IMR-90 (cell line): Measurements from ENCODE around the gene RFTN2. TPM values are rescaled to one million over a fixed set of nuclear protein-coding genes. Genes with fewer than 3 reads are reported as not detected.
"Not testable (repeated sequence)": the region's sequence is repeated elsewhere in the genome, so short reads cannot be mapped to it uniquely, and the experiment has no call there.

Source experiments
- ATAC-seq: fragments of 200-7000 bp; cut with Tn5 transposase; 2 replicates; pipeline ENCODE4 v1.9.1; 2020; ENCODE audit warnings: low read depth, mild to moderate bottlenecking, moderate library complexity
- BruUV-seq: library from RNA; stranded (reverse); fragments of 400-500 nt; replicated peaks from 2 replicates; lab custom pipeline; 2021; lab: Mats Ljungman, UMichigan
- CTCF ChIA-PET: fragments of 300-600 bp; formaldehyde crosslinking; extraction: SDS; loops from one replicate; lab custom pipeline; 2021; ENCODE audit warnings: antibody characterized with exemption; lab: Yijun Ruan, JAX
- POLR2A ChIA-PET: fragments of 300-600 bp; sonication (Branson Sonifier 250); formaldehyde crosslinking; loops from one replicate; lab custom pipeline; 2022; ENCODE audit warnings: antibody characterized with exemption; ENCODE audit not compliant: unreplicated experiment; lab: Charles Lee
- DNase-seq: peaks from one replicate; pipeline ENCODE4 v3.0.0; 2013
- H2AFZ ChIP-seq: replicated peaks from 2 replicates; pipeline ENCODE3; 2013; ENCODE audit warnings: low read length, mild to moderate bottlenecking; ENCODE audit not compliant: poor library complexity
- H2AK5ac ChIP-seq: 2 replicates; pipeline ENCODE4 v1.6.1; 2013; ENCODE audit warnings: low read depth, low read length, inconsistent platforms
- H2AK9ac ChIP-seq: replicated peaks from 2 replicates; pipeline ENCODE3; 2013; ENCODE audit warnings: mild to moderate bottlenecking, low read depth, low read length, moderate library complexity; ENCODE audit not compliant: poor library complexity
- H2BK120ac ChIP-seq: 2 replicates; pipeline ENCODE4 v1.6.1; 2013; ENCODE audit warnings: low read depth, low read length, inconsistent platforms
- H2BK15ac ChIP-seq: 3 replicates; pipeline ENCODE4 v1.6.1; 2013; ENCODE audit warnings: low read depth, low read length, inconsistent platforms
- H2BK20ac ChIP-seq: 2 replicates; pipeline ENCODE4 v1.6.1; 2013; ENCODE audit warnings: low read depth, mild to moderate bottlenecking, inconsistent platforms, low read length, moderate library complexity
- H2BK5ac ChIP-seq: 2 replicates; pipeline ENCODE4 v1.6.1; 2013; ENCODE audit warnings: mild to moderate bottlenecking, low read depth, low read length, inconsistent platforms; ENCODE audit not compliant: poor library complexity, severe bottlenecking
- H3K14ac ChIP-seq: replicated peaks from 2 replicates; pipeline ENCODE4 v1.6.1; 2013; ENCODE audit warnings: low read depth, low read length, inconsistent platforms
- H3K18ac ChIP-seq: 2 replicates; pipeline ENCODE4 v1.6.1; 2013; ENCODE audit warnings: low read depth, low read length, control low read depth
- H3K23ac ChIP-seq: 2 replicates; pipeline ENCODE4 v1.6.1; 2013; ENCODE audit warnings: low read depth, low read length, inconsistent platforms
- H3K27ac ChIP-seq: 2 replicates; pipeline ENCODE4 v1.5.1; 2013; ENCODE audit warnings: mild to moderate bottlenecking, control low read depth, low read length; ENCODE audit not compliant: insufficient read depth
- H3K27me3 ChIP-seq: 2 replicates; pipeline ENCODE4 v1.6.1; 2013; ENCODE audit warnings: low read length; ENCODE audit not compliant: control insufficient read depth, insufficient read depth
- H3K36me3 ChIP-seq: 2 replicates; pipeline ENCODE4 v1.6.1; 2013; ENCODE audit warnings: low read length, mixed read lengths; ENCODE audit not compliant: control insufficient read depth, insufficient read depth
- H3K4ac ChIP-seq: 2 replicates; pipeline ENCODE4 v1.6.1; 2013; ENCODE audit warnings: low read depth, low read length, inconsistent platforms
- H3K4me1 ChIP-seq: 2 replicates; pipeline ENCODE4 v1.6.1; 2013; ENCODE audit warnings: low read length, mixed read lengths; ENCODE audit not compliant: control insufficient read depth, insufficient read depth
- H3K4me2 ChIP-seq: 2 replicates; pipeline ENCODE4 v1.6.1; 2013; ENCODE audit warnings: low read depth, mild to moderate bottlenecking, control low read depth, low read length, moderate library complexity
- H3K4me3 ChIP-seq: 2 replicates; pipeline ENCODE4 v1.5.1; 2013; ENCODE audit warnings: low read depth, mild to moderate bottlenecking, control low read depth, low read length, moderate library complexity; ENCODE audit not compliant: insufficient read depth
- H3K56ac ChIP-seq: 2 replicates; pipeline ENCODE4 v1.6.1; 2013; ENCODE audit warnings: low read length, inconsistent platforms; ENCODE audit not compliant: insufficient read depth; ENCODE audit errors: extremely low read depth
- H3K79me1 ChIP-seq, 2 experiments: 2 replicates each; pipeline ENCODE4 v1.6.1; 2013; ENCODE audit warnings: low read length in 2 of 2, inconsistent platforms in 1 of 2, low read depth in 1 of 2
- H3K9ac ChIP-seq: 2 replicates; pipeline ENCODE4 v1.6.1; 2013; ENCODE audit warnings: low read depth, low read length, control low read depth
- H3K9me1 ChIP-seq: 2 replicates; pipeline ENCODE4 v1.6.1; 2013; ENCODE audit warnings: low read length, inconsistent platforms; ENCODE audit not compliant: insufficient read depth
- H3K9me3 ChIP-seq: 2 replicates; pipeline ENCODE4 v1.6.1; 2013; ENCODE audit warnings: low read length; ENCODE audit not compliant: control insufficient read depth, insufficient read depth
- H4K20me1 ChIP-seq: 2 replicates; pipeline ENCODE4 v1.6.1; 2013; ENCODE audit warnings: low read length, inconsistent platforms; ENCODE audit not compliant: insufficient read depth
- H4K5ac ChIP-seq: 2 replicates; pipeline ENCODE4 v1.6.1; 2013; ENCODE audit warnings: mild to moderate bottlenecking, low read depth, low read length, control low read depth
- H4K8ac ChIP-seq, 2 experiments: 2 replicates each; pipeline ENCODE4 v1.6.1; 2013; ENCODE audit warnings: low read depth in 2 of 2, low read length in 2 of 2, control low read depth in 1 of 2, inconsistent platforms in 1 of 2
- H4K91ac ChIP-seq: 2 replicates; pipeline ENCODE4 v1.6.1; 2013; ENCODE audit warnings: low read depth, low read length, inconsistent platforms; ENCODE audit not compliant: insufficient read depth
- WGBS, 2 experiments: methylation state at CpG; one replicate each; pipeline versions ENCODE4 v1.1.5 to v1.1.7; 2013; ENCODE audit warnings: missing lambda C conversion rate in 2 of 2; ENCODE audit not compliant: insufficient read length in 1 of 2; ENCODE audit errors: extremely low coverage in 2 of 2; 5-methylcytosine and 5-hydroxymethylcytosine counted together
- dilution Hi-C: fragments of 300-500 bp; cut with HindIII; formaldehyde crosslinking; loops from one replicate; pipeline ENCODE4 v1.14.3; 2018; ENCODE audit warnings: low sequenced_read_pairs; ENCODE audit not compliant: unreplicated experiment
- in situ Hi-C: fragments of 300-500 bp; cut with MboI; formaldehyde crosslinking; loops from 3 replicates; pipeline ENCODE4 v1.14.3; 2019; ENCODE audit warnings: low sequenced_read_pairs, inconsistent platforms, mixed read lengths
- intact Hi-C: fragments of 100-400 bp; cut with micrococcal nuclease; formaldehyde crosslinking; loops from 2 replicates; pipeline ENCODE4 v1.10.0; 2022
- polyA plus RNA-seq, 3 experiments: library from polyadenylated mRNA; depleted of rRNA; stranded (reverse); fragments of >200 nt; gene quantifications; 2 replicates each; pipeline ENCODE4 v1.2.3, GENCODE V29; 2012; ENCODE audit warnings: low replicate concordance in 1 of 3
- total RNA-seq: library from RNA; depleted of rRNA; stranded (reverse); fragments of >200 nt; gene quantifications from 2 replicates; pipeline ENCODE4 v1.2.3, GENCODE V29; 2012

RFTN2 gene
- total and polyA plus RNA-seq, 2 of the 4 experiments (the other 2 are of a cell fraction) = 0.44 to 2.3 TPM

DNA sequence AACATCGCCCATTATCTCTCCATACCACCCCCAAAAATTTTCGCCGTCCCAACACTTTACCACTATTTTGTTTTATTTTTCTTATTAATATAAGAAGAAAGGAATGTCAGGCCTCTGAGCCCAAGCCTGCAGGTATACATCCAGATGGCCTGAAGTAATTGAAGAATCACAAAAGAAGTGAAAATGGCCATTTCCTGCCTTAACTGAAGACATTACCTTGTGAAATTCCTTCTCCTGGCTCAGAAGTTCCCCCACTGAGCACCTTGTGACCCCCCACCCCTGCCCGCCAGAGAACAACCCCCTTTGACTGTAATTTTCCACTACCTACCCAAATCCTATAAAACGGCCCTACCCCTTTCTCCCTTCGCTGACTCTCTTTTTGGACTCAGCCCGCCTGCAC is 88.1 kb downstream of the RFTN2 start:
- H3K79me1 ChIP-seq, H2BK20ac ChIP-seq, H3K4ac ChIP-seq, H2AK5ac ChIP-seq, H2BK15ac ChIP-seq, dilution Hi-C loops, H2BK120ac ChIP-seq, POLR2A ChIA-PET, H3K36me3 ChIP-seq, BruUV-seq, DNase-seq, H2AK9ac ChIP-seq, ATAC-seq, H3K23ac ChIP-seq, H3K4me3 ChIP-seq, H3K56ac ChIP-seq, H4K20me1 ChIP-seq, H4K5ac ChIP-seq, H3K27me3 ChIP-seq, H3K9me3 ChIP-seq, H3K18ac ChIP-seq, H3K4me1 ChIP-seq, H4K91ac ChIP-seq, H3K4me2 ChIP-seq, H2BK5ac ChIP-seq, H3K9me1 ChIP-seq, intact Hi-C loops, in situ Hi-C loops, H4K8ac ChIP-seq, H3K27ac ChIP-seq, H2AFZ ChIP-seq, CTCF ChIA-PET, H3K14ac ChIP-seq, H3K9ac ChIP-seq: not testable (repeated sequence)
- no CpG with 5 or more reads among the region's 7 CpGs for WGBS, 2 experiments

DNA sequence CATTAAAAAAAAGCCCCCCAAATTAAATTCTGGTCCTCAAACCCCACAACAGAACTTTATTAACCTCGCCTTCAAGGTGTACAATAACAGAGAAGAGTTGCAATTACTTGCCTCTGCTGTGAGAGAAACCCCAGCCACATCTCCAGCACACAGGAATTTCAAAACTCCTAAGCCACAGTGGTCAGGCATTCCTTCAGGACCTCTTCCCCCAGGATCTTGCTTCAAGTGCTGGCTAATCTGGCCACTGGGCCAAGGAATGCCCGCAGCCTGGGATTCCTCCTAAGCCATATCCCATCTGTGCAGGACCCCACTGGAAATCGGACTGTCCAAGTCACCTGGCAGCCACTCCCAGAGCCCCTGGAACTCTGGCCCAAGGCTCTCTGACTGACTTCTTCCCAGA is 95.2 kb downstream of the RFTN2 start:
- H3K36me3 ChIP-seq, H3K9ac ChIP-seq, H3K9me3 ChIP-seq, H4K20me1 ChIP-seq, H2BK15ac ChIP-seq, H3K4me1 ChIP-seq, POLR2A ChIA-PET, H3K27me3 ChIP-seq, H3K9me1 ChIP-seq, H3K27ac ChIP-seq, H3K18ac ChIP-seq, H3K14ac ChIP-seq, dilution Hi-C loops, in situ Hi-C loops, H3K4me2 ChIP-seq, ATAC-seq, H2AK9ac ChIP-seq, H4K8ac ChIP-seq, H2BK120ac ChIP-seq, H3K23ac ChIP-seq, H3K4me3 ChIP-seq, H3K56ac ChIP-seq, H3K79me1 ChIP-seq, BruUV-seq, intact Hi-C loops, CTCF ChIA-PET, H3K4ac ChIP-seq, DNase-seq, H2AFZ ChIP-seq, H4K91ac ChIP-seq, H4K5ac ChIP-seq, H2BK5ac ChIP-seq, H2AK5ac ChIP-seq, H2BK20ac ChIP-seq: not testable (repeated sequence)
- WGBS, 2 experiments = 100% methylated on average over 1 of the region's 3 CpGs; no CpG with 5 or more reads in 1 of the 2 experiments
